Breast epithelium (tissue), 3 donors: ENCODE measurements around the gene GAL3ST2.

Experiments
- POLR2A ChIP-seq: fragments of 450-650 bp; IDR thresholded peaks from one replicate; pipeline ENCODE4 v1.6.1; 2016; ENCODE audit warnings: antibody characterized with exemption, mild to moderate bottlenecking, moderate library complexity
- POLR2AphosphoS5 ChIP-seq, 3 donors: sonication (generic); formaldehyde crosslinking; IDR thresholded peaks; one replicate each; pipeline ENCODE4 v1.6.1; 2017; ENCODE audit warnings: antibody characterized with exemption in 3 of 3
- TF ChIP-seq, protein P1 (sequence below), 3 donors: fragments of 450-650 bp; IDR thresholded peaks; one replicate each; pipeline ENCODE4 v1.5.1; 2016 to 2017; ENCODE audit warnings: antibody characterized with exemption in 3 of 3, mild to moderate bottlenecking in 3 of 3, moderate library complexity in 3 of 3

DNA sequence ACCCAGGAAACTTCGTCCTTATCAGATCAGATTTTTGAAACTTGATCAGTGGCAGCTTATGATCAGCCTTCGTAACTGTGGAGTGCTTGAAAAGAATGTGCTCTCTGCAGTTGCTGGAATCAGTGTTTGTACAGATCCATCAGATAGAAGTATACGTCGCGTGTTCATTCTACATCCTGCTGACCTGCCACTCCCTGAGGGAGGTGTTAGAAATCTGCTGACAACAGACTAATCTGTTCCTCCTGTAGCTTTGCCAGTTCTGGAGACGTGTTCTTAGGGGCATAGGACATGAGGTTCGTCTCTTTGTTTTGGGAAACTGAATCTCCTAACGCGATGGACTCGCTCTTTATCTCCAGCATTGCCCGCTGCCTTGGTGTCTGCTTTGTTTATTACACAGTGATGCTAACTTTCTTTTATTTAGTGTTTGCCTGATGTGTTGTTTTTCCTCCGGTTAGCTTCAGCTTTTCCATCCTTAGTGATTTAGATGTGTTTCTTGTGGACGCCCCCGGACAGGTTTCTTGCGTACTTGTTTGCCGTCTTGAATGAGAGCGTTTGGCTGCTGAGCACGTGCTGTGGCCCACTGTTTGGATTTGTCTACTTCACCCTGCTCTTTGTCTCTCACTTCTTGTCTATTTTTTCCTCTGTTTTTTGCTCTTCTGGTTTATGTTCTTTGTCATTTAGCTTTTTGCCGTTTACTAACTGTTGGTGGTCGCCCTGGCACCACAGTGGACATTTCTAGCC lies 17.4 kb upstream of the GAL3ST2 start:
- TF ChIP-seq, protein P1, sequence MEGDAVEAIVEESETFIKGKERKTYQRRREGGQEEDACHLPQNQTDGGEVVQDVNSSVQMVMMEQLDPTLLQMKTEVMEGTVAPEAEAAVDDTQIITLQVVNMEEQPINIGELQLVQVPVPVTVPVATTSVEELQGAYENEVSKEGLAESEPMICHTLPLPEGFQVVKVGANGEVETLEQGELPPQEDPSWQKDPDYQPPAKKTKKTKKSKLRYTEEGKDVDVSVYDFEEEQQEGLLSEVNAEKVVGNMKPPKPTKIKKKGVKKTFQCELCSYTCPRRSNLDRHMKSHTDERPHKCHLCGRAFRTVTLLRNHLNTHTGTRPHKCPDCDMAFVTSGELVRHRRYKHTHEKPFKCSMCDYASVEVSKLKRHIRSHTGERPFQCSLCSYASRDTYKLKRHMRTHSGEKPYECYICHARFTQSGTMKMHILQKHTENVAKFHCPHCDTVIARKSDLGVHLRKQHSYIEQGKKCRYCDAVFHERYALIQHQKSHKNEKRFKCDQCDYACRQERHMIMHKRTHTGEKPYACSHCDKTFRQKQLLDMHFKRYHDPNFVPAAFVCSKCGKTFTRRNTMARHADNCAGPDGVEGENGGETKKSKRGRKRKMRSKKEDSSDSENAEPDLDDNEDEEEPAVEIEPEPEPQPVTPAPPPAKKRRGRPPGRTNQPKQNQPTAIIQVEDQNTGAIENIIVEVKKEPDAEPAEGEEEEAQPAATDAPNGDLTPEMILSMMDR (IDR thresholded peaks at IDR 0.05) = no peak
- TF ChIP-seq POLR2AphosphoS5 (IDR thresholded peaks at IDR 0.05) = no peak
- TF ChIP-seq POLR2A = no peak
